ENCODE measurements around the gene HELZ2. TPM values are rescaled to one million over a fixed set of nuclear protein-coding genes. Genes with fewer than 3 reads are reported as not detected.

Gene HELZ2
- total and polyA plus RNA-seq, 12 donors = 4.8 to 34.3 (median 12.6) TPM

GRCh38 chr20:63539092-63539430, 35.0 kb downstream of the HELZ2 start:
- no peak overlapping the region for H3K27ac ChIP-seq
- 80 to 85% methylated on average over 12 of the region's 12 CpGs for WGBS, 2 donors
- DNase-seq (no peak), ATAC-seq (no peak)
- H3K27me3 ChIP-seq = peaks cover 0 to 28% (median 14%) of the 10 kb centered on the region in 7 donors
- no peaks in the 10 kb centered on the region for H3K9me3 ChIP-seq
- intact Hi-C loops (cut with DNase I) = loop anchor here in 9 of 10 donors (2.0 to 10.0 kb wide), 9 partner anchors 38 to 436 kb away; partner anchors contain the start of genes TPD52L2 (in 5 of the 9) and ABHD16B (in 3 of the 9)
- no peak for TF ChIP-seq CTCF (IDR thresholded peaks at IDR 0.05)
- peaks cover 0 to 34% (median 16%) of the 10 kb centered on the region in 9 donors for H3K4me1 ChIP-seq
- H3K4me3 ChIP-seq = no peak overlapping the region
- H3K36me3 ChIP-seq = no peaks in the 10 kb centered on the region

DNA sequence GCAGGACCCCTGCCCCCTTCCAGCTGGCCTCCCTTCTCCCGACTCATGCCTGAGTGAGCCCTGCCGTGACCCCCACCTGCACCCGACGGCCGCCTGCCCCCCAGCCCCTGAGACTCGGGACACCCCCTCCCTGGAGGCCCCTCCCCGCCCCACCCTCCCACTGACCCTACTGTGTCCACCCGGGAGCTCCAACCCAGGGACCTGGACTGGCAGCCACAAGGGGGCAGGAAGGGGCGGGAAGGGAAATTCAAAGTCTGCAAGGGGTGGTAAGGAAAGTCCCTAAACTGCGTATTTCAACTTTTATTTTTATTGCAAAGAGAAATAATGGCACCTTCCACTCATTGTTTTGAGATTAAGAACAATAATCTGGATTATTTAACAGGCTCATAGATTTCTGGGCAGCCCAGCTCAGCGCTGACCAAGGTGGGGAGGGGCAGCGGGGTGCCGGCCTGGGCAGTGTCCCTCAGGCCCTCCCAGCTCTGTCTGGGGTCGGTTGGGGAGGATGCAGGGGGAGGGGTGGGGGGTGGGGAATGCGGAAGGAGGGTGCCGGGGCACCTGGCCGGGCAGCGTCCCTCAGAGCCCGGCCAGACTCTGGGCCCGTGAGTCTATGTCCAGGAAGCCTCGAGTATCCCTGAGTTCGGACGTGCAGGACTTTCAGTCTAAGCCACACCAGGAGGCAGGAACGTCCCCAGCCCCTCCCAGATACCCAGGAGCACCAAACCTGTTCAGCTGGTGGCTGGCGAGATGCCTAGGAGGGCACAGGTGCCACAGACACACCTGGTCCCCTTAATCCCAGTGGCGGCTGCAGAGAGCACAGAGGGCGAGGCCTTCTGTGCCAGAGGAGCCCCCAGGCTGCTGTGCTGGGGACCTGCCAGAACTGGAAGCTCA, 35.6 kb downstream of the HELZ2 start:
- intact Hi-C loops (cut with DNase I) = loop anchor here in 9 of 10 donors (1.0 to 10.0 kb wide), 10 partner anchors 39 to 436 kb away; partner anchors contain the start of genes TPD52L2 (in 5 of the 9) and ABHD16B (in 3 of the 9)
- TF ChIP-seq CTCF (IDR thresholded peaks at IDR 0.05) = peak in 4 of 9 donors; percentile 5 to 46 (median 38)
- DNase-seq (no peak), ATAC-seq (peak; percentile 18 to 60 (median 36))
- Histone ChIP-seq H3K4me1 (peaks cover 0 to 34% (median 16%) of the 10 kb centered on the region in 9 donors), H3K36me3 (no peaks in the 10 kb centered on the region), H3K9me3 (no peaks in the 10 kb centered on the region), H3K27me3 (peaks cover 0 to 33% (median 17%) of the 10 kb centered on the region in 7 donors), H3K4me3 (peak overlapping the region in 9 of 10 donors; percentile 6 to 51 (median 31)), H3K27ac (peak overlapping the region in 7 of 10 donors; percentile 34 to 91 (median 57))
- 47 to 52% methylated on average over 26 to 27 of the region's 27 CpGs for WGBS, 2 donors

- 18 to 26% methylated on average over 31 to 34 of the region's 34 CpGs for WGBS, 2 donors
- ATAC-seq = peak; percentile 86 to 93 (median 88)
- H3K4me1 ChIP-seq = peaks cover 0 to 34% (median 16%) of the 10 kb centered on the region in 9 donors
- H3K4me3 ChIP-seq = peak overlapping the region in 9 of 10 donors; percentile 6 to 51 (median 31)
- peak; percentile 80 to 87 for DNase-seq
- H3K9me3 ChIP-seq = no peaks in the 10 kb centered on the region
- TF ChIP-seq CTCF (IDR thresholded peaks at IDR 0.05) = peak; percentile 93 to 99 (median 97)
- peak overlapping the region in 7 of 10 donors; percentile 34 to 91 (median 57) for H3K27ac ChIP-seq
- no peaks in the 10 kb centered on the region for H3K36me3 ChIP-seq
- H3K27me3 ChIP-seq = peaks cover 0 to 38% (median 20%) of the 10 kb centered on the region in 7 donors
- intact Hi-C loops (cut with DNase I) = loop anchor here in 9 of 10 donors (1.0 to 10.0 kb wide), 10 partner anchors 40 to 437 kb away; partner anchors contain the start of genes TPD52L2 (in 5 of the 9) and ABHD16B (in 3 of the 9)
These were observed 36.4 kb downstream of the HELZ2 start for GRCh38 chr20:63537525-63538203.
